ENCODE results near the gene ZNF24.

DNA sequence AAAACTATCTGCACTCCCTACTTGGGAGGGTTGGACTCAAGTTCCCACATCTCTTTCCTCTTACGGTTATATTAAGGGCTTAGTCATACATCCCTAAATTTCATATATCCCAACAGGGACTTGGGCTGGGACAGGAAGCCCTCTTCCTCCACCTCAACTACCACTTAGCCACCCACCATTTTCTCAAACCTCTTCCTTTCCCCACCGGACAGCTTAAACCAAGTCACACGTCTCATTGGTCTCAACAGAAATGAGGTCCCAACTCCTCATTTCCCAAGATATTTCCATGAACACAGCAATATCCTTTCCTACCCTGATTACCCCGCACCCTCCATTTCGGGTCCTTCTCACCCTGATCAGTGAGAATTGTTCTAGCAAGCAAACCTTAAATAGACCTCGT, 54.9 kb downstream of the ZNF24 start:
- TF ChIP-seq, protein P1, sequence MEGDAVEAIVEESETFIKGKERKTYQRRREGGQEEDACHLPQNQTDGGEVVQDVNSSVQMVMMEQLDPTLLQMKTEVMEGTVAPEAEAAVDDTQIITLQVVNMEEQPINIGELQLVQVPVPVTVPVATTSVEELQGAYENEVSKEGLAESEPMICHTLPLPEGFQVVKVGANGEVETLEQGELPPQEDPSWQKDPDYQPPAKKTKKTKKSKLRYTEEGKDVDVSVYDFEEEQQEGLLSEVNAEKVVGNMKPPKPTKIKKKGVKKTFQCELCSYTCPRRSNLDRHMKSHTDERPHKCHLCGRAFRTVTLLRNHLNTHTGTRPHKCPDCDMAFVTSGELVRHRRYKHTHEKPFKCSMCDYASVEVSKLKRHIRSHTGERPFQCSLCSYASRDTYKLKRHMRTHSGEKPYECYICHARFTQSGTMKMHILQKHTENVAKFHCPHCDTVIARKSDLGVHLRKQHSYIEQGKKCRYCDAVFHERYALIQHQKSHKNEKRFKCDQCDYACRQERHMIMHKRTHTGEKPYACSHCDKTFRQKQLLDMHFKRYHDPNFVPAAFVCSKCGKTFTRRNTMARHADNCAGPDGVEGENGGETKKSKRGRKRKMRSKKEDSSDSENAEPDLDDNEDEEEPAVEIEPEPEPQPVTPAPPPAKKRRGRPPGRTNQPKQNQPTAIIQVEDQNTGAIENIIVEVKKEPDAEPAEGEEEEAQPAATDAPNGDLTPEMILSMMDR (IDR thresholded peaks at IDR 0.05) = no peak
- TF ChIP-seq, protein P2, sequence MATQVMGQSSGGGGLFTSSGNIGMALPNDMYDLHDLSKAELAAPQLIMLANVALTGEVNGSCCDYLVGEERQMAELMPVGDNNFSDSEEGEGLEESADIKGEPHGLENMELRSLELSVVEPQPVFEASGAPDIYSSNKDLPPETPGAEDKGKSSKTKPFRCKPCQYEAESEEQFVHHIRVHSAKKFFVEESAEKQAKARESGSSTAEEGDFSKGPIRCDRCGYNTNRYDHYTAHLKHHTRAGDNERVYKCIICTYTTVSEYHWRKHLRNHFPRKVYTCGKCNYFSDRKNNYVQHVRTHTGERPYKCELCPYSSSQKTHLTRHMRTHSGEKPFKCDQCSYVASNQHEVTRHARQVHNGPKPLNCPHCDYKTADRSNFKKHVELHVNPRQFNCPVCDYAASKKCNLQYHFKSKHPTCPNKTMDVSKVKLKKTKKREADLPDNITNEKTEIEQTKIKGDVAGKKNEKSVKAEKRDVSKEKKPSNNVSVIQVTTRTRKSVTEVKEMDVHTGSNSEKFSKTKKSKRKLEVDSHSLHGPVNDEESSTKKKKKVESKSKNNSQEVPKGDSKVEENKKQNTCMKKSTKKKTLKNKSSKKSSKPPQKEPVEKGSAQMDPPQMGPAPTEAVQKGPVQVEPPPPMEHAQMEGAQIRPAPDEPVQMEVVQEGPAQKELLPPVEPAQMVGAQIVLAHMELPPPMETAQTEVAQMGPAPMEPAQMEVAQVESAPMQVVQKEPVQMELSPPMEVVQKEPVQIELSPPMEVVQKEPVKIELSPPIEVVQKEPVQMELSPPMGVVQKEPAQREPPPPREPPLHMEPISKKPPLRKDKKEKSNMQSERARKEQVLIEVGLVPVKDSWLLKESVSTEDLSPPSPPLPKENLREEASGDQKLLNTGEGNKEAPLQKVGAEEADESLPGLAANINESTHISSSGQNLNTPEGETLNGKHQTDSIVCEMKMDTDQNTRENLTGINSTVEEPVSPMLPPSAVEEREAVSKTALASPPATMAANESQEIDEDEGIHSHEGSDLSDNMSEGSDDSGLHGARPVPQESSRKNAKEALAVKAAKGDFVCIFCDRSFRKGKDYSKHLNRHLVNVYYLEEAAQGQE (IDR thresholded peaks at IDR 0.05; ENCODE audit: insufficient read depth in 1 of 2, low read depth in 2 of 2, low read length in 1 of 2) = no peak
- TF ChIP-seq TCF7L2 (IDR thresholded peaks at IDR 0.05; ENCODE audit: low read depth, low read length) = no peak

Data from Panc1 (cell line).